ENCODE results near the gene MANBA. TPM values are rescaled to one million over a fixed set of nuclear protein-coding genes. Genes with fewer than 3 reads are reported as not detected.

MANBA gene
- total RNA-seq, 1 experiment from 2014 or later, result 14.5 TPM

DNA sequence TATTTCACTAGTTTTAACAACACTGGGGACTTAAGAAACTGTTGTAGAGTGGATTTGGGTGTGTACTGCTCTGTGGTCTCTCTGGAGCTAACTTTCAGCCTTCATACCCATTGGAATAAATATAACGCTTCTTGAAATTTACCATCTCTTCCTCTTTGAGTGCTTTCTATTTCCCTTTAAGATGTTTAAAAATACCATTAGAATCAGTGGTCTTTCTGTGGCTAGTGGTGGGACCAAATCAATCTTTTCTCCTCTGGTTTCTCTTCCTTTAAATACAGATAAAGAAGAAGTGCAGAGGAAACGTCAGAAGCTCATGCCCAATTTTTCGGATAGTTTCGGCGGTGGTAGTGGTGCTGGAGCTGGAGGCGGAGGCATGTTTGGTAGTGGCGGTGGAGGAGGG lies 167.6 kb downstream of the MANBA start:
- intact Hi-C loops (cut with micrococcal nuclease; ENCODE audit: unreplicated experiment) (no loop called here), in situ Hi-C loops (cut with HindIII; ENCODE audit: low pct_unique_long_range_greater_than_20kb, low sequenced_read_pairs) (no loop called here)
- CTCF ChIA-PET, result no interaction called here
- ATAC-seq, result no peak
- POLR2A ChIA-PET, result no interaction called here
- no peak for TF ChIP-seq TCF7L2 (IDR thresholded peaks at IDR 0.05; ENCODE audit: low read depth, low read length)
- TF ChIP-seq, protein P1, sequence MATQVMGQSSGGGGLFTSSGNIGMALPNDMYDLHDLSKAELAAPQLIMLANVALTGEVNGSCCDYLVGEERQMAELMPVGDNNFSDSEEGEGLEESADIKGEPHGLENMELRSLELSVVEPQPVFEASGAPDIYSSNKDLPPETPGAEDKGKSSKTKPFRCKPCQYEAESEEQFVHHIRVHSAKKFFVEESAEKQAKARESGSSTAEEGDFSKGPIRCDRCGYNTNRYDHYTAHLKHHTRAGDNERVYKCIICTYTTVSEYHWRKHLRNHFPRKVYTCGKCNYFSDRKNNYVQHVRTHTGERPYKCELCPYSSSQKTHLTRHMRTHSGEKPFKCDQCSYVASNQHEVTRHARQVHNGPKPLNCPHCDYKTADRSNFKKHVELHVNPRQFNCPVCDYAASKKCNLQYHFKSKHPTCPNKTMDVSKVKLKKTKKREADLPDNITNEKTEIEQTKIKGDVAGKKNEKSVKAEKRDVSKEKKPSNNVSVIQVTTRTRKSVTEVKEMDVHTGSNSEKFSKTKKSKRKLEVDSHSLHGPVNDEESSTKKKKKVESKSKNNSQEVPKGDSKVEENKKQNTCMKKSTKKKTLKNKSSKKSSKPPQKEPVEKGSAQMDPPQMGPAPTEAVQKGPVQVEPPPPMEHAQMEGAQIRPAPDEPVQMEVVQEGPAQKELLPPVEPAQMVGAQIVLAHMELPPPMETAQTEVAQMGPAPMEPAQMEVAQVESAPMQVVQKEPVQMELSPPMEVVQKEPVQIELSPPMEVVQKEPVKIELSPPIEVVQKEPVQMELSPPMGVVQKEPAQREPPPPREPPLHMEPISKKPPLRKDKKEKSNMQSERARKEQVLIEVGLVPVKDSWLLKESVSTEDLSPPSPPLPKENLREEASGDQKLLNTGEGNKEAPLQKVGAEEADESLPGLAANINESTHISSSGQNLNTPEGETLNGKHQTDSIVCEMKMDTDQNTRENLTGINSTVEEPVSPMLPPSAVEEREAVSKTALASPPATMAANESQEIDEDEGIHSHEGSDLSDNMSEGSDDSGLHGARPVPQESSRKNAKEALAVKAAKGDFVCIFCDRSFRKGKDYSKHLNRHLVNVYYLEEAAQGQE (IDR thresholded peaks at IDR 0.05; ENCODE audit: insufficient read depth in 1 of 2, low read depth in 2 of 2, low read length in 1 of 2), result no peak
- TF ChIP-seq, protein P2, sequence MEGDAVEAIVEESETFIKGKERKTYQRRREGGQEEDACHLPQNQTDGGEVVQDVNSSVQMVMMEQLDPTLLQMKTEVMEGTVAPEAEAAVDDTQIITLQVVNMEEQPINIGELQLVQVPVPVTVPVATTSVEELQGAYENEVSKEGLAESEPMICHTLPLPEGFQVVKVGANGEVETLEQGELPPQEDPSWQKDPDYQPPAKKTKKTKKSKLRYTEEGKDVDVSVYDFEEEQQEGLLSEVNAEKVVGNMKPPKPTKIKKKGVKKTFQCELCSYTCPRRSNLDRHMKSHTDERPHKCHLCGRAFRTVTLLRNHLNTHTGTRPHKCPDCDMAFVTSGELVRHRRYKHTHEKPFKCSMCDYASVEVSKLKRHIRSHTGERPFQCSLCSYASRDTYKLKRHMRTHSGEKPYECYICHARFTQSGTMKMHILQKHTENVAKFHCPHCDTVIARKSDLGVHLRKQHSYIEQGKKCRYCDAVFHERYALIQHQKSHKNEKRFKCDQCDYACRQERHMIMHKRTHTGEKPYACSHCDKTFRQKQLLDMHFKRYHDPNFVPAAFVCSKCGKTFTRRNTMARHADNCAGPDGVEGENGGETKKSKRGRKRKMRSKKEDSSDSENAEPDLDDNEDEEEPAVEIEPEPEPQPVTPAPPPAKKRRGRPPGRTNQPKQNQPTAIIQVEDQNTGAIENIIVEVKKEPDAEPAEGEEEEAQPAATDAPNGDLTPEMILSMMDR (IDR thresholded peaks at IDR 0.05), result no peak
- TF ChIP-seq SIN3A (IDR thresholded peaks at IDR 0.05; ENCODE audit: borderline replicate concordance, insufficient read depth, low read depth, low read length), result no peak
- TF ChIP-seq POLR2AphosphoS5 (IDR thresholded peaks at IDR 0.05; ENCODE audit: low read depth, low read length), result no peak
- Histone ChIP-seq H3K36me3 (ENCODE audit: control insufficient read depth, insufficient read depth, low read length) (peaks cover 5% of the 10 kb centered on the region; the same call in 1 of the 2 replicates), H3K27me3 (ENCODE audit: control insufficient read depth, insufficient read depth, low read length) (no peaks in the 10 kb centered on the region), H3K9me3 (ENCODE audit: control insufficient read depth, insufficient read depth, low read depth, low read length) (no peaks in the 10 kb centered on the region), H3K27ac (ENCODE audit: low read length) (no peak overlapping the region), H3K4me1 (ENCODE audit: control insufficient read depth, insufficient read depth, low read length) (no peaks in the 10 kb centered on the region), H3K4me3 (ENCODE audit: low read depth in 2 of 2, low read length in 2 of 2) (no peak overlapping the region)
- BruUV-seq (replicated peaks), result no TSS peak
- DNase-seq (ENCODE audit: low read depth, low spot score), result no peak

DNA sequence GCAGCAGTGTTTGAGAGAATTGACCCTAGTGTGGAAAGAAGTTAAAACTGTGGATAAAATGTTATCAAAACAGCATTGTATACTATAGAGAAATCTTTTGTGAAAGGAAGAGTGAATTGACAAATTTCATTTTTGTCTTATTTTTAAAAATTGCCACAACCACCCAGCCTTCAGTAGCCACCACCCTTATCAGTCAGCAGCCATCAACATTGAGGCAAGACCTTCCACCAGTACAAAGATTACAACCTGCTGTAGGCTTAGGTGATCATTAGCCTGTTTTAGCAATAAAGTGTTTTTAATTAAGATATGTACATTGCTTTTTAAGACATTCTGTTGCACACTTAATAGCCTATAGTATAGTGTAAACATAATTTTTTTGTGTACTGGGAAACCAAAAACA lies 168.5 kb downstream of the MANBA start:
- in situ Hi-C loops (cut with HindIII; ENCODE audit: low pct_unique_long_range_greater_than_20kb, low sequenced_read_pairs) (no loop called here), intact Hi-C loops (cut with micrococcal nuclease; ENCODE audit: unreplicated experiment) (no loop called here)
- Histone ChIP-seq H3K36me3 (ENCODE audit: control insufficient read depth, insufficient read depth, low read length) (peaks cover 5% of the 10 kb centered on the region; the same call in 1 of the 2 replicates), H3K4me3 (ENCODE audit: low read depth in 2 of 2, low read length in 2 of 2) (no peak overlapping the region), H3K4me1 (ENCODE audit: control insufficient read depth, insufficient read depth, low read length) (no peaks in the 10 kb centered on the region), H3K27ac (ENCODE audit: low read length) (no peak overlapping the region), H3K9me3 (ENCODE audit: control insufficient read depth, insufficient read depth, low read depth, low read length) (no peaks in the 10 kb centered on the region), H3K27me3 (ENCODE audit: control insufficient read depth, insufficient read depth, low read length) (no peaks in the 10 kb centered on the region)
- TF ChIP-seq, protein P2 (IDR thresholded peaks at IDR 0.05), result no peak
- TF ChIP-seq POLR2AphosphoS5 (IDR thresholded peaks at IDR 0.05; ENCODE audit: low read depth, low read length) (no peak), TCF7L2 (IDR thresholded peaks at IDR 0.05; ENCODE audit: low read depth, low read length) (no peak), SIN3A (IDR thresholded peaks at IDR 0.05; ENCODE audit: borderline replicate concordance, insufficient read depth, low read depth, low read length) (no peak)
- TF ChIP-seq, protein P1 (IDR thresholded peaks at IDR 0.05; ENCODE audit: insufficient read depth in 1 of 2, low read depth in 2 of 2, low read length in 1 of 2), result no peak
- ATAC-seq, result no peak
- ChIA-PET POLR2A (no interaction called here), CTCF (no interaction called here)
- no TSS peak for BruUV-seq (replicated peaks)
- DNase-seq (ENCODE audit: low read depth, low spot score), result no peak
